Measurements from ENCODE around the gene PSMC5. TPM values are rescaled to one million over a fixed set of nuclear protein-coding genes. Genes with fewer than 3 reads are reported as not detected.

PSMC5 gene
- polyA plus RNA-seq, 1 donor (not counting 4 experiments of a cell fraction or from before 2014, with no cell fraction given), result 141 TPM

- Histone ChIP-seq H3K27ac (ENCODE audit: control insufficient read depth, insufficient read depth, low read length) (no peak overlapping the region), H3K4me2 (ENCODE audit: control insufficient read depth, extremely low read depth, insufficient read depth, low read depth, low read length) (no peak overlapping the region), H3K4me1 (ENCODE audit: control insufficient read depth, extremely low read depth, insufficient read depth, low read length) (peaks cover 31% of the 10 kb centered on the region), H2AFZ (ENCODE audit: control insufficient read depth, low read length) (no peak overlapping the region), H3K27me3 (ENCODE audit: control insufficient read depth, extremely low read depth, insufficient read depth, low read length) (no peaks in the 10 kb centered on the region), H3K36me3 (ENCODE audit: control insufficient read depth in 2 of 2, extremely low read depth in 1 of 2, insufficient read depth in 2 of 2, low read length in 2 of 2) (peaks cover 51 to 58% of the 10 kb centered on the region in 2 experiments), H4K20me1 (ENCODE audit: control insufficient read depth, extremely low read depth, insufficient read depth, low read length) (peaks cover 5% of the 10 kb centered on the region), H3K9ac (ENCODE audit: control insufficient read depth, extremely low read depth, insufficient read depth, low read length) (no peak overlapping the region), H3K4me3 (ENCODE audit: control insufficient read depth in 2 of 3, extremely low read depth in 1 of 3, insufficient read depth in 2 of 3, low read depth in 1 of 3, low read length in 3 of 3) (no peak overlapping the region), H3K9me3 (ENCODE audit: control insufficient read depth, low read depth, low read length) (no peaks in the 10 kb centered on the region), H3K79me2 (ENCODE audit: control insufficient read depth, insufficient read depth, low read length) (peaks cover 46% of the 10 kb centered on the region), H3K9me1 (ENCODE audit: control insufficient read depth, extremely low read depth, insufficient read depth, low read length) (no peaks in the 10 kb centered on the region)
- no peak for TF ChIP-seq CTCF (optimal IDR thresholded peaks at IDR 0.05 in 1 of 3, IDR thresholded peaks at IDR 0.05 in 1 of 3, conservative IDR thresholded peaks at IDR 0.05 in 1 of 3; ENCODE audit: extremely low read depth in 1 of 3, insufficient read depth in 2 of 3, low read length in 3 of 3)
- no peak for TF ChIP-seq EZH2 (IDR thresholded peaks at IDR 0.05; ENCODE audit: low read length)
- DNase-seq (ENCODE audit: low read depth, low spot score), result no peak
- FAIRE-seq, result no peak
- dilution Hi-C loops (cut with MboI; ENCODE audit: extremely low pct_ligation_motif_present, low sequenced_read_pairs), result no loop called here
Observed at GRCh38 chr17:63830278-63830677, 3.0 kb downstream of the PSMC5 start.

GRCh38 chr17:63830904-63831491 lies 3.8 kb downstream of the PSMC5 start:
- no peak overlapping the region for H2AFZ ChIP-seq (ENCODE audit: control insufficient read depth, low read length)
- no peak overlapping the region for H3K27ac ChIP-seq (ENCODE audit: control insufficient read depth, insufficient read depth, low read length)
- DNase-seq (ENCODE audit: low read depth, low spot score) (no peak), FAIRE-seq (no peak)
- peaks cover 42% of the 10 kb centered on the region for H3K79me2 ChIP-seq (ENCODE audit: control insufficient read depth, insufficient read depth, low read length)
- H4K20me1 ChIP-seq (ENCODE audit: control insufficient read depth, extremely low read depth, insufficient read depth, low read length), result peaks cover 7% of the 10 kb centered on the region
- H3K9me1 ChIP-seq (ENCODE audit: control insufficient read depth, extremely low read depth, insufficient read depth, low read length), result no peaks in the 10 kb centered on the region
- peaks cover 54 to 57% of the 10 kb centered on the region in 2 experiments for H3K36me3 ChIP-seq (ENCODE audit: control insufficient read depth in 2 of 2, extremely low read depth in 1 of 2, insufficient read depth in 2 of 2, low read length in 2 of 2)
- dilution Hi-C loops (cut with MboI; ENCODE audit: extremely low pct_ligation_motif_present, low sequenced_read_pairs), result no loop called here
- H3K4me1 ChIP-seq (ENCODE audit: control insufficient read depth, extremely low read depth, insufficient read depth, low read length), result peaks cover 28% of the 10 kb centered on the region
- H3K4me3 ChIP-seq (ENCODE audit: control insufficient read depth in 2 of 3, extremely low read depth in 1 of 3, insufficient read depth in 2 of 3, low read depth in 1 of 3, low read length in 3 of 3), result no peak overlapping the region
- H3K9me3 ChIP-seq (ENCODE audit: control insufficient read depth, low read depth, low read length), result no peaks in the 10 kb centered on the region
- H3K9ac ChIP-seq (ENCODE audit: control insufficient read depth, extremely low read depth, insufficient read depth, low read length), result no peak overlapping the region
- H3K27me3 ChIP-seq (ENCODE audit: control insufficient read depth, extremely low read depth, insufficient read depth, low read length), result no peaks in the 10 kb centered on the region
- H3K4me2 ChIP-seq (ENCODE audit: control insufficient read depth, extremely low read depth, insufficient read depth, low read depth, low read length), result no peak overlapping the region
- TF ChIP-seq EZH2 (IDR thresholded peaks at IDR 0.05; ENCODE audit: low read length), result no peak
- TF ChIP-seq CTCF (optimal IDR thresholded peaks at IDR 0.05 in 1 of 3, IDR thresholded peaks at IDR 0.05 in 1 of 3, conservative IDR thresholded peaks at IDR 0.05 in 1 of 3; ENCODE audit: extremely low read depth in 1 of 3, insufficient read depth in 2 of 3, low read length in 3 of 3), result no peak

Data from keratinocyte (primary cell).